Smooth muscle cell (in vitro differentiated cells): Measurements from ENCODE around the gene YWHAG. TPM values are rescaled to one million over a fixed set of nuclear protein-coding genes. Genes with fewer than 3 reads are reported as not detected.

Experiments used
- DNase-seq: peaks from one replicate; lab custom pipeline; 2025; ENCODE audit not compliant: unreplicated experiment; lab: John Stamatoyannopoulos, UW
- H2AFZ ChIP-seq: fragments of 200-600 bp; sonication (generic); 2 replicates; pipeline ENCODE4 v1.6.0; 2016; ENCODE audit warnings: antibody characterized with exemption, low read depth, mild to moderate bottlenecking
- H3F3A ChIP-seq: fragments of 200-600 bp; sonication (generic); 2 replicates; pipeline ENCODE4 v1.6.0; 2017; ENCODE audit warnings: antibody characterized with exemption, low read depth
- H3K27ac ChIP-seq: fragments of 200-600 bp; sonication (generic); 2 replicates; pipeline ENCODE4 v1.5.1; 2016; ENCODE audit warnings: low read depth, mild to moderate bottlenecking
- H3K27me3 ChIP-seq: fragments of 200-600 bp; sonication (generic); 2 replicates; pipeline ENCODE4 v1.6.1; 2016; ENCODE audit warnings: low read depth, mild to moderate bottlenecking
- H3K36me3 ChIP-seq: fragments of 200-600 bp; sonication (generic); 2 replicates; pipeline ENCODE4 v1.5.1; 2016; ENCODE audit warnings: low read depth
- H3K4me1 ChIP-seq: fragments of 200-600 bp; sonication (generic); 2 replicates; pipeline ENCODE4 v1.5.1; 2016; ENCODE audit warnings: low read depth
- H3K4me2 ChIP-seq: fragments of 200-600 bp; sonication (generic); 2 replicates; pipeline ENCODE4 v1.6.0; 2016; ENCODE audit warnings: mild to moderate bottlenecking
- H3K4me3 ChIP-seq: fragments of 200-600 bp; sonication (generic); 2 replicates; pipeline ENCODE4 v1.5.1; 2016; ENCODE audit warnings: mild to moderate bottlenecking
- H3K79me2 ChIP-seq: fragments of 200-600 bp; sonication (generic); 2 replicates; pipeline ENCODE4 v1.6.0; 2016; ENCODE audit warnings: low read depth, mild to moderate bottlenecking
- H3K9ac ChIP-seq: fragments of 200-600 bp; sonication (generic); 2 replicates; pipeline ENCODE4 v1.6.0; 2016; ENCODE audit warnings: low read depth
- H3K9me3 ChIP-seq: fragments of 200-600 bp; sonication (generic); replicated peaks from 2 replicates; pipeline ENCODE4 v1.5.1; 2016; ENCODE audit warnings: low read depth
- H4K20me1 ChIP-seq: fragments of 200-600 bp; sonication (generic); 2 replicates; pipeline ENCODE4 v1.6.0; 2016; ENCODE audit warnings: low read depth
- WGBS: methylation state at CpG from one replicate; pipeline ENCODE4 v1.1.7; 2016; ENCODE audit warnings: low lambda C conversion rate; 5-methylcytosine and 5-hydroxymethylcytosine counted together
- polyA plus RNA-seq: library from polyadenylated mRNA; unstranded; fragments of >200 nt; fragmentation: Nextera tagmentation; extraction: Ambion mirVana; gene quantifications from 2 replicates; pipeline ENCODE4 v1.2.1, GENCODE V29; 2016
- total RNA-seq: library from RNA; depleted of rRNA; stranded (reverse); fragments of >200 nt; gene quantifications from 2 replicates; pipeline ENCODE4 v1.2.3, GENCODE V29; 2014
- TF ChIP-seq, protein P1 (sequence below): fragments of 200-600 bp; sonication (generic); IDR thresholded peaks from 2 replicates; pipeline ENCODE4 v1.5.1; 2017; ENCODE audit warnings: borderline replicate concordance, mild to moderate bottlenecking, antibody characterized with exemption; ENCODE audit not compliant: insufficient read depth, poor library complexity, severe bottlenecking

YWHAG gene
- total and polyA plus RNA-seq, 2 experiments from 2014 or later: 17.6 to 132 TPM

DNA sequence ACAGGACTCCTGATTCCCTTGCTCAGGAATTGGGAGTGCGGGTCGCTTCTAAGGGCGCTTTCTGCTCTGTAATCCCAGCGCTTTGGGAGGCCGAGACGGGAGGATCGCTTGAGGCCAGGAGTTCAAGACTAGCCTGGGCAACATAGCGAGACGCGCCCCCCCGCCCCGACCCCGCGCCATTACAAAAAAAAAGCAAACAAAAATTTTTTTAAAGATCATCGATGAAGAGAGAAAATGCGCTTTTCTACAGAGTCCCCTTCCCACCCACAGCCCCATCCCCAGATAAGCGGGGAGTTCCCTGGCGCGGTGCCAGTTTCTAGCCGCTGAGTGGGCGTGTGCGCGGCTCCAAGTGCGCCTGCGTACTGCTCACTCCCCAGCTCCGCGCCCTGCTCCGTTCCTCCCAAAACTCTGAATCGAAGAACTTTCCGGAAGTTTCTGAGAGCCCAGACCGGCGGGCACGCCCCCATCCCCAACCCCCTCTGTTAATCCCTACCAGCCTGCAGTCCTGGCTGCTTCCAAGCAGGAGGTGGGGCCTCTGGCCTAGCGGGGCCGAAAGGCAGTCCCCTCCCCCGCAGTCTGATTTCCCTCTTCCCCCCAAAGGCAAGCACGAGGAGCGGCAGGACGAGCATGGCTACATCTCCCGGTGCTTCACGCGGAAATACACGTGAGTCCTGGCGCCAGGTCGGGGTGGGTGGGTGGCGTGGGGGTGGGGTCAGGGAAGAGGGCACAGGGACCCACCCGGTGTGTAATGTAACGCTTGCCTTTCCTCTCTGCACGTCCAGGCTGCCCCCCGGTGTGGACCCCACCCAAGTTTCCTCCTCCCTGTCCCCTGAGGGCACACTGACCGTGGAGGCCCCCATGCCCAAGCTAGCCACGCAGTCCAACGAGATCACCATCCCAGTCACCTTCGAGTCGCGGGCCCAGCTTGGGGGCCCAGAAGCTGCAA lies 55.3 kb downstream of the YWHAG start:
- H3K36me3 ChIP-seq: no peaks in the 10 kb centered on the region
- H3K27me3 ChIP-seq: no peaks in the 10 kb centered on the region
- H2AFZ ChIP-seq: no peak overlapping the region
- H4K20me1 ChIP-seq: peaks cover 19% of the 10 kb centered on the region
- peak overlapping the region; percentile 88 for H3K9ac ChIP-seq
- peaks cover 21% of the 10 kb centered on the region for H3F3A ChIP-seq
- H3K4me3 ChIP-seq: peak overlapping the region; percentile 89
- DNase-seq: peak; percentile 68
- no peaks in the 10 kb centered on the region for H3K79me2 ChIP-seq
- H3K9me3 ChIP-seq: no peaks in the 10 kb centered on the region
- H3K4me2 ChIP-seq: peak overlapping the region; percentile 86
- peak overlapping the region; percentile 91 for H3K27ac ChIP-seq
- TF ChIP-seq, protein P1, sequence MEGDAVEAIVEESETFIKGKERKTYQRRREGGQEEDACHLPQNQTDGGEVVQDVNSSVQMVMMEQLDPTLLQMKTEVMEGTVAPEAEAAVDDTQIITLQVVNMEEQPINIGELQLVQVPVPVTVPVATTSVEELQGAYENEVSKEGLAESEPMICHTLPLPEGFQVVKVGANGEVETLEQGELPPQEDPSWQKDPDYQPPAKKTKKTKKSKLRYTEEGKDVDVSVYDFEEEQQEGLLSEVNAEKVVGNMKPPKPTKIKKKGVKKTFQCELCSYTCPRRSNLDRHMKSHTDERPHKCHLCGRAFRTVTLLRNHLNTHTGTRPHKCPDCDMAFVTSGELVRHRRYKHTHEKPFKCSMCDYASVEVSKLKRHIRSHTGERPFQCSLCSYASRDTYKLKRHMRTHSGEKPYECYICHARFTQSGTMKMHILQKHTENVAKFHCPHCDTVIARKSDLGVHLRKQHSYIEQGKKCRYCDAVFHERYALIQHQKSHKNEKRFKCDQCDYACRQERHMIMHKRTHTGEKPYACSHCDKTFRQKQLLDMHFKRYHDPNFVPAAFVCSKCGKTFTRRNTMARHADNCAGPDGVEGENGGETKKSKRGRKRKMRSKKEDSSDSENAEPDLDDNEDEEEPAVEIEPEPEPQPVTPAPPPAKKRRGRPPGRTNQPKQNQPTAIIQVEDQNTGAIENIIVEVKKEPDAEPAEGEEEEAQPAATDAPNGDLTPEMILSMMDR: no peak
- 5% methylated on average over 55 of the region's 56 CpGs for WGBS
- H3K4me1 ChIP-seq: peaks cover 16% of the 10 kb centered on the region

DNA sequence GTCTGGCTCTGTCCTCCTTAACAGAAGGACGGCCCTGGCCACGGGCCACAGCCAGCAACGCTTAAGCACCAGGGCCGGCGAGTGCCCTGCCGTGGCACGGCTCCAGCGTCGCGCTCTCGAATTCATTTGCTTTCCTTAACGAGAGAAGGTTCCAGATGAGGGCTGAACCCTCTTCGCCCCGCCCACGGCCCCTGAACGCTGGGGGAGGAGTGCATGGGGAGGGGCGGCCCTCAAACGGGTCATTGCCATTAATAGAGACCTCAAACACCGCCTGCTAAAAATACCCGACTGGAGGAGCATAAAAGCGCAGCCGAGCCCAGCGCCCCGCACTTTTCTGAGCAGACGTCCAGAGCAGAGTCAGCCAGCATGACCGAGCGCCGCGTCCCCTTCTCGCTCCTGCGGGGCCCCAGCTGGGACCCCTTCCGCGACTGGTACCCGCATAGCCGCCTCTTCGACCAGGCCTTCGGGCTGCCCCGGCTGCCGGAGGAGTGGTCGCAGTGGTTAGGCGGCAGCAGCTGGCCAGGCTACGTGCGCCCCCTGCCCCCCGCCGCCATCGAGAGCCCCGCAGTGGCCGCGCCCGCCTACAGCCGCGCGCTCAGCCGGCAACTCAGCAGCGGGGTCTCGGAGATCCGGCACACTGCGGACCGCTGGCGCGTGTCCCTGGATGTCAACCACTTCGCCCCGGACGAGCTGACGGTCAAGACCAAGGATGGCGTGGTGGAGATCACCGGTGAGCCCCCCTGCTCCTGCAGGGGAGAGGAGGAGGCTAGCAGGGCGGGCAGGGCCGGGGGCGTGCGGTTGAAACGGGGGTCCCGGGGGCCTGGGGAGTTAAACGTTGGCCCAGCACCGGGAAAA lies 56.2 kb downstream of the YWHAG start, which contains the start of gene HSPB1:
Gene HSPB1, plus strand, starts transcription at position 327 of the 855 bp plus-strand sequence. Its CDS starts 40 bp downstream, at position 367.
- DNase-seq: peak; percentile 88
- H4K20me1 ChIP-seq: peaks cover 19% of the 10 kb centered on the region
- H3K4me2 ChIP-seq: peak within 1 kb of the TSS; percentile 86
- peak within 1 kb of the TSS; percentile 88 for H3K9ac ChIP-seq
- WGBS: under 1% methylated on average over 51 of the region's 75 CpGs
- no peaks in the 10 kb centered on the region for H3K27me3 ChIP-seq
- H3K4me1 ChIP-seq: peaks cover 16% of the 10 kb centered on the region
- H3K27ac ChIP-seq: peak within 1 kb of the TSS; percentile 91
- H3K9me3 ChIP-seq: no peaks in the 10 kb centered on the region
- no peaks in the 10 kb centered on the region for H3K36me3 ChIP-seq
- H2AFZ ChIP-seq: no peak within 1 kb of the TSS
- H3F3A ChIP-seq: peaks cover 21% of the 10 kb centered on the region
- no peaks in the 10 kb centered on the region for H3K79me2 ChIP-seq
- peak within 1 kb of the TSS; percentile 89 for H3K4me3 ChIP-seq
- TF ChIP-seq, protein P1: no peak

DNA sequence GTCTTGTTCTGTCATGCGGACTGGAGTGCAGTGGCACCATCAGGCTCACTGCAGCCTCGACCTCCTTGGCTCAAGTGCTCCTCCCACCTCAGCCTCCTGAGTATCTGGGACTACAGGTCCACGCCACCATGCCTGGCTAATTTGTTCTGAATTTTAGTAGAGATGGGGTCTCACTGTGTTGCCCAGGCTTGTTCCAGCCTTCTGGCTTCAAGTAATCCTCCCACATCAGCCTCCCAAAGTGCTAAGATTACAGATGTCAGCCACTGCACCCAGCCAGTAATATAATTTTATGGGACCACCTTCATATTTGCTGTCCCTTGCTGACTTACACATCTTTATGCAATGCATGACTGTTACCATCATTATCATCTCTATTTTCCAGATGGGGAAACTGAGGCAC lies 57.8 kb downstream of the YWHAG start:
- no peak overlapping the region for H3K9ac ChIP-seq
- H3K4me3 ChIP-seq: no peak overlapping the region
- H3K79me2 ChIP-seq: no peaks in the 10 kb centered on the region
- 95% methylated on average over 3 of the region's 3 CpGs for WGBS
- no peaks in the 10 kb centered on the region for H3K36me3 ChIP-seq
- H3F3A ChIP-seq: peaks cover 30% of the 10 kb centered on the region
- H3K4me2 ChIP-seq: no peak overlapping the region
- H3K27me3 ChIP-seq: no peaks in the 10 kb centered on the region
- H2AFZ ChIP-seq: no peak overlapping the region
- TF ChIP-seq, protein P1: no peak
- H4K20me1 ChIP-seq: peaks cover 19% of the 10 kb centered on the region
- H3K9me3 ChIP-seq: no peaks in the 10 kb centered on the region
- peaks cover 9% of the 10 kb centered on the region for H3K4me1 ChIP-seq
- DNase-seq: no peak
- no peak overlapping the region for H3K27ac ChIP-seq
